Endothelial cell (in vitro differentiated cells): Measurements from ENCODE around the gene HEATR3. TPM values are rescaled to one million over a fixed set of nuclear protein-coding genes. Genes with fewer than 3 reads are reported as not detected.

Source experiments
- DNase-seq: peaks from one replicate; pipeline ENCODE4 v3.0.0; 2021; ENCODE audit warnings: low spot score
- H3K27ac Mint-ChIP-seq: one replicate; pipeline ENCODE4 v1.8.0; 2021; ENCODE audit warnings: mixed read lengths, inconsistent platforms; ENCODE audit not compliant: unreplicated experiment
- H3K27me3 Mint-ChIP-seq: one replicate; pipeline ENCODE4 v1.8.0; 2021; ENCODE audit warnings: mild to moderate bottlenecking, moderate library complexity, mixed read lengths, inconsistent platforms; ENCODE audit not compliant: unreplicated experiment
- H3K36me3 Mint-ChIP-seq: one replicate; pipeline ENCODE4 v1.8.0; 2021; ENCODE audit warnings: mild to moderate bottlenecking, low read depth, mixed read lengths, inconsistent platforms; ENCODE audit not compliant: unreplicated experiment
- H3K4me1 Mint-ChIP-seq: one replicate; pipeline ENCODE4 v1.8.0; 2021; ENCODE audit warnings: mild to moderate bottlenecking, mixed read lengths, inconsistent platforms; ENCODE audit not compliant: unreplicated experiment
- H3K4me3 Mint-ChIP-seq: one replicate; pipeline ENCODE4 v1.8.0; 2021; ENCODE audit warnings: mild to moderate bottlenecking, mixed read lengths, inconsistent platforms; ENCODE audit not compliant: unreplicated experiment
- H3K9me3 Mint-ChIP-seq: one replicate; pipeline ENCODE4 v1.8.0; 2021; ENCODE audit warnings: mixed read lengths, inconsistent platforms; ENCODE audit not compliant: unreplicated experiment
- CTCF ChIP-seq: fragments of 200-600 bp; sonication (generic); IDR thresholded peaks from one replicate; pipeline ENCODE4 v1.5.0; 2021; ENCODE audit warnings: antibody characterized with exemption; ENCODE audit not compliant: unreplicated experiment
- total RNA-seq: library from RNA; stranded (reverse); fragmentation: NEBNext Ultra II Directional; extraction: Animal tissue kit (Norgen Biotek cat#: 25700); gene quantifications from one replicate; pipeline ENCODE4 v1.2.1, GENCODE V29; 2021; ENCODE audit not compliant: unreplicated experiment

Gene HEATR3
- total RNA-seq, 1 donor from 2014 or later, result 10.3 TPM

GRCh38 chr16:50069060-50069459, 3.3 kb downstream of the HEATR3 start:
- no peaks in the 10 kb centered on the region for H3K9me3 Mint-ChIP-seq
- no peak for DNase-seq
- peaks cover 4% of the 10 kb centered on the region for H3K36me3 Mint-ChIP-seq
- no peak overlapping the region for H3K27ac Mint-ChIP-seq
- peaks cover 18% of the 10 kb centered on the region for H3K4me1 Mint-ChIP-seq
- TF ChIP-seq CTCF, result no peak
- H3K4me3 Mint-ChIP-seq, result no peak overlapping the region
- peaks cover 9% of the 10 kb centered on the region for H3K27me3 Mint-ChIP-seq

- Mint-ChIP-seq H3K4me1 (peaks cover 15% of the 10 kb centered on the region), H3K9me3 (no peaks in the 10 kb centered on the region), H3K36me3 (peaks cover 9% of the 10 kb centered on the region), H3K27ac (no peak overlapping the region), H3K4me3 (no peak overlapping the region), H3K27me3 (peaks cover 7% of the 10 kb centered on the region)
- TF ChIP-seq CTCF, result no peak
- no peak for DNase-seq
These were observed 5.4 kb downstream of the HEATR3 start for GRCh38 chr16:50071075-50071671.

GRCh38 chr16:50072730-50073129, 7.0 kb downstream of the HEATR3 start:
- no peak overlapping the region for H3K27ac Mint-ChIP-seq
- DNase-seq, result no peak
- peaks cover 2% of the 10 kb centered on the region for H3K27me3 Mint-ChIP-seq
- H3K36me3 Mint-ChIP-seq, result peaks cover 13% of the 10 kb centered on the region
- H3K4me1 Mint-ChIP-seq, result peaks cover 3% of the 10 kb centered on the region
- H3K4me3 Mint-ChIP-seq, result no peak overlapping the region
- no peak for TF ChIP-seq CTCF
- no peaks in the 10 kb centered on the region for H3K9me3 Mint-ChIP-seq

- no peak for TF ChIP-seq CTCF
- DNase-seq, result no peak
- Mint-ChIP-seq H3K4me1 (no peaks in the 10 kb centered on the region), H3K27ac (no peak overlapping the region), H3K4me3 (no peak overlapping the region), H3K9me3 (no peaks in the 10 kb centered on the region), H3K36me3 (peaks cover 22% of the 10 kb centered on the region), H3K27me3 (peaks cover 2% of the 10 kb centered on the region)
These were observed 13.8 kb downstream of the HEATR3 start for GRCh38 chr16:50079397-50080140.

- no peaks in the 10 kb centered on the region for H3K9me3 Mint-ChIP-seq
- peaks cover 27% of the 10 kb centered on the region for H3K36me3 Mint-ChIP-seq
- TF ChIP-seq CTCF, result no peak
- H3K4me3 Mint-ChIP-seq, result no peak overlapping the region
- no peak for DNase-seq
- peaks cover 2% of the 10 kb centered on the region for H3K27me3 Mint-ChIP-seq
- no peak overlapping the region for H3K27ac Mint-ChIP-seq
- no peaks in the 10 kb centered on the region for H3K4me1 Mint-ChIP-seq
These were observed 15.8 kb downstream of the HEATR3 start for GRCh38 chr16:50081428-50082018.
